Subcutaneous adipose tissue (tissue), 4 donors: ENCODE data around the gene HAAO. TPM values are rescaled to one million over a fixed set of nuclear protein-coding genes. Genes with fewer than 3 reads are reported as not detected.

Experiments used
- total RNA-seq, 4 donors: library from RNA; depleted of rRNA; stranded (reverse); fragments of >200 nt; gene quantifications; one replicate each; pipeline ENCODE4 v1.1.0, GENCODE V29; 2016
- TF ChIP-seq, protein P1 (sequence below): fragments of 450-650 bp; IDR thresholded peaks from one replicate; pipeline ENCODE4 v1.5.1; 2016; ENCODE audit warnings: low read depth, mild to moderate bottlenecking, control low read depth, antibody characterized with exemption, moderate library complexity

The HAAO gene
- total RNA-seq, 4 donors from 2014 or later = 1.1 to 10.2 (median 5.9) TPM

DNA sequence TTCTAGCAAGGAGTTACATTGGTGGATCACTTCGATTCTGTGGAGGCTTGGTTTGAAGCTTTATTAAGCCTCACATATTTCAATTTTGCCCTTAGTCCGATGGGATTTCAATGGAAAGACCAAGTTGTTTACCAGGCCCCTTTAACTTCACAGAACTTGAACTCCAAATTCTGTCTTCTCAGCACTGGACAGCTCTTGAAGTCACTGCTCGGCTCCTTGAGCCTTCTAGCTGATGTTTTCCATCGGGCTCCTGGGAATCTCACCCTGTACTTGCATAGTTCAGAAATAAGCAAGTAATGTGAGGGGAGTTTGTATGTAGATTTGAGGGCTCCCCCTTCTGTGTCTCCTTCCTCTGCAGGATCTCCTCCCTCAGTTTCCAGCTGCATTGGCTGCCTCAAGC is 43.5 kb downstream of the HAAO start:
- TF ChIP-seq, protein P1, sequence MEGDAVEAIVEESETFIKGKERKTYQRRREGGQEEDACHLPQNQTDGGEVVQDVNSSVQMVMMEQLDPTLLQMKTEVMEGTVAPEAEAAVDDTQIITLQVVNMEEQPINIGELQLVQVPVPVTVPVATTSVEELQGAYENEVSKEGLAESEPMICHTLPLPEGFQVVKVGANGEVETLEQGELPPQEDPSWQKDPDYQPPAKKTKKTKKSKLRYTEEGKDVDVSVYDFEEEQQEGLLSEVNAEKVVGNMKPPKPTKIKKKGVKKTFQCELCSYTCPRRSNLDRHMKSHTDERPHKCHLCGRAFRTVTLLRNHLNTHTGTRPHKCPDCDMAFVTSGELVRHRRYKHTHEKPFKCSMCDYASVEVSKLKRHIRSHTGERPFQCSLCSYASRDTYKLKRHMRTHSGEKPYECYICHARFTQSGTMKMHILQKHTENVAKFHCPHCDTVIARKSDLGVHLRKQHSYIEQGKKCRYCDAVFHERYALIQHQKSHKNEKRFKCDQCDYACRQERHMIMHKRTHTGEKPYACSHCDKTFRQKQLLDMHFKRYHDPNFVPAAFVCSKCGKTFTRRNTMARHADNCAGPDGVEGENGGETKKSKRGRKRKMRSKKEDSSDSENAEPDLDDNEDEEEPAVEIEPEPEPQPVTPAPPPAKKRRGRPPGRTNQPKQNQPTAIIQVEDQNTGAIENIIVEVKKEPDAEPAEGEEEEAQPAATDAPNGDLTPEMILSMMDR = no peak

- TF ChIP-seq, protein P1 = no peak
These were observed 45.0 kb downstream of the HAAO start for GRCh38 chr2:42747422-42747821.

GRCh38 chr2:42744545-42745082 is 47.8 kb downstream of the HAAO start:
- TF ChIP-seq, protein P1 = no peak

DNA sequence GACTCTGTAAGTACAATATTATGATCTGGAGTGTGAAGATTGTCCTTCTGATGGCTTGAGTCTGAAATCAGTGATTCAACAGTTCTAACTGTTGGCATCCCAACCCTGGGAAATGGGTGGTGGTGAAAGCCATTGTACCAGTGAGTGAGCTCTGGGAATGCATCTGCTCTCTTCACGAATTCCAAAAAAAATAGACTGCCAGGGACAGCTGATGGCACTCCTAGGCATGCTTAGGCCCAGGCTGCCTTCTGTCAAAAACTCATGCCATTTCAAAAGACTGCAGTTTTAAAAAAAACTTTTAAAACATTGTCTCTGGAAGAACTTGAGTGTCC is 48.8 kb downstream of the HAAO start:
- TF ChIP-seq, protein P1 = no peak

- TF ChIP-seq, protein P1 = no peak
These were observed 49.4 kb downstream of the HAAO start for GRCh38 chr2:42742740-42743658.

- TF ChIP-seq, protein P1 = no peak
These were observed 51.2 kb downstream of the HAAO start for GRCh38 chr2:42741140-42741539.

- TF ChIP-seq, protein P1 = no peak
These were observed 55.6 kb downstream of the HAAO start for GRCh38 chr2:42736598-42737322.
